Fibroblast of lung (primary cell): Measurements from ENCODE around the gene FGGY. TPM values are rescaled to one million over a fixed set of nuclear protein-coding genes. Genes with fewer than 3 reads are reported as not detected.

Experiments
- DNase-seq, 2 donors: peaks; one replicate each; pipeline versions ENCODE4 v3.0.0 to v3.0.0-alpha.2; 2010; ENCODE audit warnings: low read depth in 2 of 2
- H2AFZ ChIP-seq: 2 replicates; pipeline ENCODE4 v1.5.1; 2012; ENCODE audit warnings: low read length, control low read depth, inconsistent platforms
- H3K27ac ChIP-seq: 2 replicates; pipeline ENCODE4 v1.5.1; 2011; ENCODE audit warnings: low read length, control low read depth; ENCODE audit not compliant: insufficient read depth
- H3K27me3 ChIP-seq: 2 replicates; pipeline ENCODE4 v1.5.1; 2011; ENCODE audit warnings: mild to moderate bottlenecking, low read length; ENCODE audit not compliant: control insufficient read depth, insufficient read depth
- H3K36me3 ChIP-seq: 2 replicates; pipeline ENCODE4 v1.5.1; 2011; ENCODE audit warnings: low read length; ENCODE audit not compliant: control insufficient read depth, insufficient read depth
- H3K4me1 ChIP-seq: 2 replicates; pipeline ENCODE4 v1.5.1; 2011; ENCODE audit warnings: low read length; ENCODE audit not compliant: control insufficient read depth, insufficient read depth; ENCODE audit errors: extremely low read depth
- H3K4me2 ChIP-seq: 2 replicates; pipeline ENCODE4 v1.5.1; 2011; ENCODE audit warnings: low read length, control low read depth; ENCODE audit not compliant: insufficient read depth; ENCODE audit errors: extremely low read depth
- H3K4me3 ChIP-seq, 4 experiments: fragments of 200-600 bp in 1 of 4; sonication (generic) in 1 of 4; replicated peaks in 1 of 4; 2 replicates each; pipeline ENCODE4 v1.5.1; 2011 to 2016; ENCODE audit warnings: low read length in 4 of 4, low read depth in 3 of 4, mild to moderate bottlenecking in 3 of 4, control low read depth in 2 of 4, inconsistent platforms in 1 of 4, mixed read lengths in 1 of 4; ENCODE audit not compliant: insufficient read depth in 1 of 4; ENCODE audit errors: control extremely low read depth in 1 of 4
- H3K79me2 ChIP-seq: 2 replicates; pipeline ENCODE4 v1.5.1; 2012; ENCODE audit warnings: mild to moderate bottlenecking, low read length, inconsistent platforms; ENCODE audit not compliant: control insufficient read depth, insufficient read depth
- H3K9ac ChIP-seq: 2 replicates; pipeline ENCODE4 v1.5.1; 2011; ENCODE audit warnings: mild to moderate bottlenecking, low read length, control low read depth; ENCODE audit not compliant: insufficient read depth
- H3K9me3 ChIP-seq: 2 replicates; pipeline ENCODE4 v1.5.1; 2012; ENCODE audit warnings: low read depth, low read length; ENCODE audit not compliant: control insufficient read depth, insufficient read depth
- H4K20me1 ChIP-seq: 2 replicates; pipeline ENCODE4 v1.5.1; 2011; ENCODE audit warnings: low read length; ENCODE audit not compliant: control insufficient read depth, insufficient read depth; ENCODE audit errors: extremely low read depth
- EZH2 ChIP-seq: IDR thresholded peaks from 2 replicates; pipeline ENCODE4 v1.5.1; 2012; ENCODE audit warnings: low read length, control low read depth, mild to moderate bottlenecking; ENCODE audit errors: missing control alignments
- polyA plus RNA-seq, 2 donors: library from polyadenylated mRNA; depleted of rRNA in 1 of 2; stranded (reverse) in 1 of 2; unstranded in 1 of 2; fragments of >200 nt; gene quantifications; 2 replicates each; pipeline ENCODE4 v1.2.1, GENCODE V29; 2011 to 2012; ENCODE audit warnings: missing spikeins in 1 of 2
- total RNA-seq: library from RNA; depleted of rRNA; stranded (reverse); fragments of >200 nt; gene quantifications from 2 replicates; pipeline ENCODE4 v1.2.1, GENCODE V29; 2014
- TF ChIP-seq, protein P1 (sequence below), 2 donors: IDR thresholded peaks in 1 of 2; conservative IDR thresholded peaks in 1 of 2; 1 replicate in 1 of 2; 2 replicates in 1 of 2; pipeline ENCODE4 v1.5.1; 2011 to 2012; ENCODE audit warnings: low read length in 2 of 2, control low read depth in 1 of 2, inconsistent platforms in 1 of 2, low read depth in 1 of 2, mild to moderate bottlenecking in 1 of 2

Gene FGGY
- total and polyA plus RNA-seq, 2 donors (not counting 1 experiment from before 2014, with no cell fraction given) = 9.5 to 32.4 TPM

DNA sequence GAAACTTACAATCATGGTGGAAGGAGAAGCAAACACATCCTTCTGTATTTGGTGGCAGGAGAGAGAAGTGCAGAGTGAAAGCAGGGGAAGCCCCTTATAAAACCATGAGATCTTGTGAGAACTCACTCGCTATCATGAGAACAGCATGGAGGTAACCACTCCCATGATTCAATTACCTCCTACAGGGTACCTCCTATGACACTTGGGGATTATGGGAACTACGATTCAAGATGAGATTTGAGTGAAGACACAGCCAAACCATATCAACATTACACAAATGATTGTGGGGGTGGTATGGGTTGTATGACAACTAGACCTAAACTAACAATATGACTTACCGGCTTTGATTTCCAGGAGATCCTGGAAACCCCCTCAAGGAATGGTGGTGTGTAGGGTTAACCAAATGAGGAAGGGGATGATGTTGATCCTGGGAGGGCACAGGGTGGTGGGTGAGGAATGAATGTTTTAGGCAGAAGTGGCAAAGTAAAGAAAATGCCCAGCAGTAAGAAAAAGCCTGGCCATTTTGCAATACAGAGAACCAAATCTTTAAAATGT lies 80.5 kb downstream of the FGGY start:
- Histone ChIP-seq H4K20me1 (no peaks in the 10 kb centered on the region), H3K9ac (no peak overlapping the region), H3K27ac (no peak overlapping the region), H3K4me3 (no peak overlapping the region), H3K4me1 (peaks cover 12% of the 10 kb centered on the region), H3K79me2 (no peaks in the 10 kb centered on the region), H3K36me3 (no peaks in the 10 kb centered on the region), H3K4me2 (no peak overlapping the region), H3K27me3 (no peaks in the 10 kb centered on the region), H3K9me3 (no peaks in the 10 kb centered on the region), H2AFZ (no peak overlapping the region)
- TF ChIP-seq, protein P1, sequence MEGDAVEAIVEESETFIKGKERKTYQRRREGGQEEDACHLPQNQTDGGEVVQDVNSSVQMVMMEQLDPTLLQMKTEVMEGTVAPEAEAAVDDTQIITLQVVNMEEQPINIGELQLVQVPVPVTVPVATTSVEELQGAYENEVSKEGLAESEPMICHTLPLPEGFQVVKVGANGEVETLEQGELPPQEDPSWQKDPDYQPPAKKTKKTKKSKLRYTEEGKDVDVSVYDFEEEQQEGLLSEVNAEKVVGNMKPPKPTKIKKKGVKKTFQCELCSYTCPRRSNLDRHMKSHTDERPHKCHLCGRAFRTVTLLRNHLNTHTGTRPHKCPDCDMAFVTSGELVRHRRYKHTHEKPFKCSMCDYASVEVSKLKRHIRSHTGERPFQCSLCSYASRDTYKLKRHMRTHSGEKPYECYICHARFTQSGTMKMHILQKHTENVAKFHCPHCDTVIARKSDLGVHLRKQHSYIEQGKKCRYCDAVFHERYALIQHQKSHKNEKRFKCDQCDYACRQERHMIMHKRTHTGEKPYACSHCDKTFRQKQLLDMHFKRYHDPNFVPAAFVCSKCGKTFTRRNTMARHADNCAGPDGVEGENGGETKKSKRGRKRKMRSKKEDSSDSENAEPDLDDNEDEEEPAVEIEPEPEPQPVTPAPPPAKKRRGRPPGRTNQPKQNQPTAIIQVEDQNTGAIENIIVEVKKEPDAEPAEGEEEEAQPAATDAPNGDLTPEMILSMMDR (conservative IDR thresholded peaks at IDR 0.05 in 1 of 2, IDR thresholded peaks at IDR 0.05 in 1 of 2; ENCODE audit: low read depth in 1 of 2, low read length in 2 of 2) = no peak
- no peak for TF ChIP-seq EZH2
- no peak for DNase-seq

DNA sequence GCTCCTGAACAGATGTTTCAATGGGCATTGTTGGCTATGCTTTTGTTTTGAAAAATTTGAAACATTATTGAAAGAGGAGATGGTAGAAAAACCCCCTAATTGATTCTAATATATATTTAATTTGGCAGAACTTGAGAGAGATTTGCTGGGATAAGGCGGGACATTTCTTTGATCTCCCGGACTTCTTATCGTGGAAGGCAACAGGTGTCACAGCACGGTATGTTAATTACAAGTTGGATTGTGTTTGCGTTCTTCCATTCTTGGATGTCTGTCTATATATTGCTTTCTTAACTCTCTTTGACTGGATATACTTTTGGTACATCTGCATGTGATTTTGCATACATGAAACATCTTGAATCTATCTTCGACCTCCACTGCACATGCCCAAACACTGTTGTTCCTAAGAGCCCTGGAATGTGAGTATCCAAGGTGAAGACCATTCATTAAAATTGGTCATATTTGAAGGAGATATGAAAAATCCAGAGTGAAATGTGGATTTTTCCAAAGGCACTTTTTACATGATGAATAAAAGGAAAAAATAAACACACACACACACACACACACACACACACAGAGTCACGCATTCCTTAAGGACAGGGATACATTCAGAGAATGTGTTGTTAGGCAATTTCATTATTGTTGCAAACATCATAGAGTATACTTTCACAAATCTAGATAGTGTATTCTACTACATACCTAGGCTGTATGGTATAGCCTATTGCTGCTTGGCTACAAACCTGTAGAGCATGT lies 81.9 kb downstream of the FGGY start:
- H3K9ac ChIP-seq = no peak overlapping the region
- no peaks in the 10 kb centered on the region for H3K9me3 ChIP-seq
- TF ChIP-seq EZH2 = no peak
- TF ChIP-seq, protein P1 (conservative IDR thresholded peaks at IDR 0.05 in 1 of 2, IDR thresholded peaks at IDR 0.05 in 1 of 2; ENCODE audit: low read depth in 1 of 2, low read length in 2 of 2) = no peak
- H3K36me3 ChIP-seq = no peaks in the 10 kb centered on the region
- no peaks in the 10 kb centered on the region for H4K20me1 ChIP-seq
- H3K4me3 ChIP-seq = no peak overlapping the region
- peaks cover 12% of the 10 kb centered on the region for H3K4me1 ChIP-seq
- no peak overlapping the region for H2AFZ ChIP-seq
- no peaks in the 10 kb centered on the region for H3K27me3 ChIP-seq
- no peak overlapping the region for H3K27ac ChIP-seq
- H3K4me2 ChIP-seq = no peak overlapping the region
- no peak for DNase-seq
- H3K79me2 ChIP-seq = no peaks in the 10 kb centered on the region

DNA sequence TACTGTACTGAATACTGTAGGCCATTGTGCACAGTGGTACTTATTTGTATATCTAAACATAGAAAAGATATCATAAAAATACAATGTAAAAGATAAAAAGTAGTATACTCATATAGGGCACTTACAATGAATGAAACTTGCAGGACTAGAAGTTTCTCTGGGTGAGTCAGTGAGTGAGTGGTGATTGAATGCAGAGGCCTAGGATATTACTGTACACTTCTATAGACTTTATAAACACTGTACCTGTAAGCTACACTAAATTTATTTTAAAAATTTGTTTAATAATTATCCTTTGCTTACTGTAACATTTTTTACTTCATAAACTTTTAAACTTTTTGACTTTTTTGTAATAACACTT lies 82.5 kb downstream of the FGGY start:
- no peaks in the 10 kb centered on the region for H4K20me1 ChIP-seq
- H3K36me3 ChIP-seq = no peaks in the 10 kb centered on the region
- no peak for DNase-seq
- H3K79me2 ChIP-seq = no peaks in the 10 kb centered on the region
- H3K4me2 ChIP-seq = no peak overlapping the region
- TF ChIP-seq, protein P1 (conservative IDR thresholded peaks at IDR 0.05 in 1 of 2, IDR thresholded peaks at IDR 0.05 in 1 of 2; ENCODE audit: low read depth in 1 of 2, low read length in 2 of 2) = no peak
- no peak for TF ChIP-seq EZH2
- H2AFZ ChIP-seq = no peak overlapping the region
- no peak overlapping the region for H3K27ac ChIP-seq
- no peaks in the 10 kb centered on the region for H3K27me3 ChIP-seq
- no peak overlapping the region for H3K4me3 ChIP-seq
- H3K9ac ChIP-seq = no peak overlapping the region
- no peaks in the 10 kb centered on the region for H3K9me3 ChIP-seq
- H3K4me1 ChIP-seq = peaks cover 12% of the 10 kb centered on the region
